Esophagus muscularis mucosa (tissue), 4 donors: Measurements from ENCODE around the gene ELMO3. TPM values are rescaled to one million over a fixed set of nuclear protein-coding genes. Genes with fewer than 3 reads are reported as not detected.

Source experiments
- DNase-seq: peaks from one replicate; pipeline ENCODE4 v3.0.0-alpha.2; 2017; ENCODE audit errors: extremely low spot score
- H3K27ac ChIP-seq, 4 donors: fragments of 200-600 bp; sonication (generic); replicated peaks in 1 of 4; 1 replicate in 3 of 4; 2 replicates in 1 of 4; pipeline ENCODE4 v1.5.1; 2016 to 2019; ENCODE audit warnings: mild to moderate bottlenecking in 1 of 4
- H3K27me3 ChIP-seq, 4 donors: fragments of 200-600 bp; sonication (generic); one replicate each; pipeline versions ENCODE4 v1.5.1 to v1.6.0; 2016 to 2019
- H3K36me3 ChIP-seq, 4 donors: fragments of 200-600 bp; sonication (generic); one replicate each; pipeline ENCODE4 v1.5.1; 2016 to 2019
- H3K4me1 ChIP-seq, 4 donors: fragments of 200-600 bp; sonication (generic); one replicate each; pipeline ENCODE4 v1.5.1; 2016 to 2019
- H3K4me3 ChIP-seq, 4 donors: fragments of 200-600 bp; sonication (generic); 1 replicate in 2 of 4; 2 replicates in 2 of 4; pipeline ENCODE4 v1.5.1; 2016 to 2019; ENCODE audit warnings: mild to moderate bottlenecking in 4 of 4, moderate library complexity in 1 of 4
- H3K9me3 ChIP-seq, 4 donors: fragments of 200-600 bp; sonication (generic); 1 replicate in 3 of 4; 2 replicates in 1 of 4; pipeline ENCODE4 v1.5.1; 2016 to 2019
- EP300 ChIP-seq: sonication (generic); formaldehyde crosslinking; IDR thresholded peaks from one replicate; pipeline ENCODE4 v1.6.1; 2017; ENCODE audit warnings: antibody characterized with exemption
- POLR2A ChIP-seq: fragments of 450-650 bp; IDR thresholded peaks from one replicate; pipeline ENCODE4 v1.6.1; 2017; ENCODE audit warnings: antibody characterized with exemption, moderate library complexity, mild to moderate bottlenecking, low read depth
- POLR2AphosphoS5 ChIP-seq, 2 donors: sonication (generic); formaldehyde crosslinking; IDR thresholded peaks; one replicate each; pipeline ENCODE4 v1.6.1; 2017; ENCODE audit warnings: antibody characterized with exemption in 2 of 2
- WGBS: methylation state at CpG from one replicate; pipeline ENCODE4 v1.1.5; 2018; 5-methylcytosine and 5-hydroxymethylcytosine counted together
- intact Hi-C: fragments of 100-400 bp; cut with DNase I; formaldehyde crosslinking; loops from one replicate; pipeline ENCODE4 v1.15.1; 2023
- total RNA-seq, 4 donors: library from RNA; depleted of rRNA; stranded (reverse); fragments of >200 nt; gene quantifications; one replicate each; pipeline versions ENCODE4 v1.1.0 to v1.2.1, GENCODE V29; 2016
- TF ChIP-seq, protein P1 (sequence below), 3 experiments: fragments of 200-600 bp in 2 of 3; fragments of 450-650 bp in 1 of 3; sonication (generic) in 2 of 3; IDR thresholded peaks; one replicate each; pipeline ENCODE4 v1.5.1; 2017 to 2019; ENCODE audit warnings: antibody characterized with exemption in 3 of 3, mild to moderate bottlenecking in 2 of 3, moderate library complexity in 1 of 3

ELMO3 gene
- total RNA-seq, 4 donors from 2014 or later = 0.33 to 0.83 (median 0.60) TPM

DNA sequence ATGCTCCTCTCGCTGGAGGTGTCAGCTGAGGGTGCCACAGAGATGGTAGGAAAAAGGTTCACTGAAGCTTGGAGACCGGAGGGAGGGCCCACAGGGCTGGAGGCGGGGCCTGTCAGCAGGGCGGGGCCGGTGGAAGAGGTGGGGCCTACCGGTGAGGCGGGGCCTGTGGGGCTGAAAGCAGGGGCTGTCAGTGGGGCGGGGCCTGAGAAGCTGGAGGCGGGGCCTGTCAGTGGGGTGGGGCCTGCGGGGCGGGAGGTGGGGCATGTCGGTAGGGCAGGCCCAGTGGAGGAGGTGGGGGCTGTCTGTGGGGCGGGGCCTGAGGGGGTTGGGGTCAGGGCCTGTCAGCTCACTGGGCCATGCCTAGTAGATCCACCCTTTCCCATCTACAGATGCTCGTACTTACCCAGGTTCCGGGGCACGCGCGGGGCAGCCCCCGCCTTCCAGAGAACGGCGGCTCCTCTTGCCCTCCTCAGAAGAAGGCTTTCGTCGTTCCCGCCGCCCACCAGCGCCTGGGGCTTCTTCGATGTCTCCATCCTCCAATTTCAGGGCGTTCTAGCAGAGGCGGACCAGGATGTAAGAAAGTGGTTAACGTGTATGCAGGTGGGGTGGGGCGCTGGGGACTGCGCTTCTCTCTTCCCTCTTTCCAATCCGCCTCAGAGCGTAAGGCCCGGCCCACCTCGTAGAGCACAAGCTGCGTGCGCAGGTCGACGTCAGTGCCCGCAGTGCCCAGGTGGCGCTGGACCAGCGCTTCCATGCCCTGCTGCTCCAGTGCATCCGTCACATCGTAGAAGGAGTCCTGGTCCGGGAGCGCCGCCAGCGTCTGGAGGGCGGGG is 37.8 kb downstream of the ELMO3 start:
- TF ChIP-seq, protein P1, sequence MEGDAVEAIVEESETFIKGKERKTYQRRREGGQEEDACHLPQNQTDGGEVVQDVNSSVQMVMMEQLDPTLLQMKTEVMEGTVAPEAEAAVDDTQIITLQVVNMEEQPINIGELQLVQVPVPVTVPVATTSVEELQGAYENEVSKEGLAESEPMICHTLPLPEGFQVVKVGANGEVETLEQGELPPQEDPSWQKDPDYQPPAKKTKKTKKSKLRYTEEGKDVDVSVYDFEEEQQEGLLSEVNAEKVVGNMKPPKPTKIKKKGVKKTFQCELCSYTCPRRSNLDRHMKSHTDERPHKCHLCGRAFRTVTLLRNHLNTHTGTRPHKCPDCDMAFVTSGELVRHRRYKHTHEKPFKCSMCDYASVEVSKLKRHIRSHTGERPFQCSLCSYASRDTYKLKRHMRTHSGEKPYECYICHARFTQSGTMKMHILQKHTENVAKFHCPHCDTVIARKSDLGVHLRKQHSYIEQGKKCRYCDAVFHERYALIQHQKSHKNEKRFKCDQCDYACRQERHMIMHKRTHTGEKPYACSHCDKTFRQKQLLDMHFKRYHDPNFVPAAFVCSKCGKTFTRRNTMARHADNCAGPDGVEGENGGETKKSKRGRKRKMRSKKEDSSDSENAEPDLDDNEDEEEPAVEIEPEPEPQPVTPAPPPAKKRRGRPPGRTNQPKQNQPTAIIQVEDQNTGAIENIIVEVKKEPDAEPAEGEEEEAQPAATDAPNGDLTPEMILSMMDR (IDR thresholded peaks at IDR 0.05) = no peak
- no peak for TF ChIP-seq EP300
- no peak for TF ChIP-seq POLR2A
- TF ChIP-seq POLR2AphosphoS5 (IDR thresholded peaks at IDR 0.05) = no peak
- Histone ChIP-seq H3K27me3 (no peaks in the 10 kb centered on the region), H3K4me3 (no peak overlapping the region), H3K36me3 (peaks cover 42 to 81% (median 76%) of the 10 kb centered on the region in 4 donors), H3K27ac (no peak overlapping the region), H3K9me3 (no peaks in the 10 kb centered on the region), H3K4me1 (peaks cover 15 to 18% (median 16%) of the 10 kb centered on the region in 4 donors)
- intact Hi-C loops = no loop called here
- WGBS = 73% methylated on average over 31 of the region's 50 CpGs
- no peak for DNase-seq

DNA sequence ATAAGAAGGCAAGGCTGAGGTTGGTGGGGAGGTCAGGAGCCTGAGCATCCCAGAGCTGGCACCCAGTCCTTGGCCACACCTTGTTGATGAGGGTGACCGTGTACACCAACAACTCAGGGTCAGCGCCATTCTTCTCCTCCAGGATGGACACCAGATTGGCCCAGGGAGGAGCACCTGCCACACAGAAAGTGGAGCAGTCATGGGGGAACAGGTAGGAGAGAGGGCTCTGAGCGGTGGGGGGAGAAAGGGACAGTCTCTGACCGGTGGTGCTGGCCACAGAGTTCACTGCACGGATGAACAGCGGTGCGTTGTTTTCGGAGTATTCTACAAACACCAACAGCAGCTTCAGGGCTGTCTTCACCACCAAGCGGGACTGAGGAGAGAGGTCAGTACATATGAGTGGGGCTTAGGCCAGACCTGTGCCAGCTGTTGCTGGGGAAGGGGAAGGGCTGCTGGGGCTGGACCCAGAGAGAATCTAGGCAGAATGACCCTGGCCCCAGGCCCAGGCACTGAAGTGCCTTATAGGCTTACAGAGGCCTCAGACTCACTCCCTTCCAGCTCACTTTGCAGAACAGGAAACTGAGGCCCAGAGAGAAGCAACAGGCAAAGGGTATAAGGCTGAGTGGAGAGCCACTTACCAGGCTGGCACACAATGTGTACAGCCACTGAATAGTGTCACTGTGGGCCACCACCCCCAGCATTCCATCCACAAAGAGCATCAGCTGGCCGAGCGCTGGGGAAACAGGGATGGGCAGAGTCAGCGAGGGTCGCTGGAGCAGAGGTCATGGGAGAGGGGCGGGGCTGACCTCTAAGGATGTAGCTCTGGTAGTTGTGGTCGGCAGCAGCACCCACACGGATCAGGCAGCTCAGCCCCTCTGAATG is 38.7 kb downstream of the ELMO3 start:
- intact Hi-C loops = no loop called here
- H3K27me3 ChIP-seq = no peaks in the 10 kb centered on the region
- no peak for DNase-seq
- TF ChIP-seq EP300 = no peak
- no peak for TF ChIP-seq POLR2A
- TF ChIP-seq, protein P1 (IDR thresholded peaks at IDR 0.05) = no peak
- TF ChIP-seq POLR2AphosphoS5 (IDR thresholded peaks at IDR 0.05) = no peak
- H3K4me3 ChIP-seq = no peak overlapping the region
- WGBS = 82% methylated on average over 16 of the region's 16 CpGs
- H3K9me3 ChIP-seq = no peaks in the 10 kb centered on the region
- H3K4me1 ChIP-seq = peaks cover 23 to 26% (median 24%) of the 10 kb centered on the region in 4 donors
- H3K27ac ChIP-seq = no peak overlapping the region
- H3K36me3 ChIP-seq = peaks cover 40 to 74% (median 71%) of the 10 kb centered on the region in 4 donors

DNA sequence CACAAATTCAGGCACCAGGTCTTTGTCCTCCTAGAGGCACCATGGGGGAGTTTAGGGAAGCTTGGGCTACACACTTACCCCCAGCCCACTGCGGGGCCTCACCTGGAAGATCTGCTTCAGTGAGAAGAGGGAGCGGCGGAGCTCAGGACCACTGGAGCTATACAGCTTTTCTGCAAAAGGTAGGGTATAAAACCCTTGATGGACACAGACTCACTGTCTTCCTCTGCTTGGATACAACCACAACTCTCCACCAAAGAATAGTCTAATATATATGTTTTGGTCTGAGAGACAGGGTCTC is 39.3 kb downstream of the ELMO3 start:
- Histone ChIP-seq H3K4me1 (peaks cover 28 to 32% (median 29%) of the 10 kb centered on the region in 4 donors), H3K27ac (no peak overlapping the region), H3K27me3 (no peaks in the 10 kb centered on the region), H3K9me3 (no peaks in the 10 kb centered on the region), H3K4me3 (no peak overlapping the region), H3K36me3 (peaks cover 39 to 68% (median 65%) of the 10 kb centered on the region in 4 donors)
- intact Hi-C loops = no loop called here
- DNase-seq = no peak
- WGBS = 96% methylated on average over 3 of the region's 3 CpGs
- TF ChIP-seq EP300 = no peak
- TF ChIP-seq POLR2A = no peak
- no peak for TF ChIP-seq POLR2AphosphoS5 (IDR thresholded peaks at IDR 0.05)
- TF ChIP-seq, protein P1 (IDR thresholded peaks at IDR 0.05) = no peak

DNA sequence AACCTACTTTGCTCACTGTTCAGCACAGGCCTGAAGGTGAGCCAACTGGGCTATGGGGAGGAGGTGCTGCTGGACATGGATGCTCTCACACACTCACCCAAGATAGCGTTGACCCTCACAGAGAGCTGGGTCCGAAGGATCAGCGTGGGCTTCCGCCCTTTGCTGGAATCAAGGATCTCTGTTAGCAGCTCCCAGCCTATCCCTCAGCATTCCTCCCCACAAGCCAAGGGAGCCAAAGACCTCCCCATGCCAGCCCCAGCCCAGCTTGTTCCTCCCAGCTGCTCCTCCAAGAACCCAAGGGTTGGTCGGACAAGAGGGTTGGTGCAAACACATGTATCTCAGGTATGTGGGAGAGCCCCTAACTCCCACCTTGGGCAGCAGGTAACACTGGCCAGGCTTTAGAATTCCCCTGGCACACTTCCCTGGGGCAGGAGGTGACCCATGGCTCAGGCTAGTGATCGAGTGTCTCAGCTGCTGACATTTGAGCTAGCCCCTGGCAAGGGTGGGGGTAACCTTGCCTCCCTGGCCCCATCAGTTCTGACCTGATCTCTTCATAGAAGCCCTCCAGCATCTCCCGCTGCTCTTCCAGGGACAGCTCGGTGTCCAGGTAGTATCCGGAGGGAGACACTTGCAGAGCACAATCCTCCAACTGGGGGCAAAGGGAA is 40.0 kb downstream of the ELMO3 start:
- Histone ChIP-seq H3K27ac (no peak overlapping the region), H3K4me3 (no peak overlapping the region), H3K27me3 (no peaks in the 10 kb centered on the region), H3K4me1 (peaks cover 35 to 39% (median 36%) of the 10 kb centered on the region in 4 donors), H3K36me3 (peaks cover 36 to 61% (median 58%) of the 10 kb centered on the region in 4 donors), H3K9me3 (no peaks in the 10 kb centered on the region)
- 88% methylated on average over 7 of the region's 9 CpGs for WGBS
- TF ChIP-seq POLR2AphosphoS5 (IDR thresholded peaks at IDR 0.05) = no peak
- no peak for TF ChIP-seq POLR2A
- TF ChIP-seq, protein P1 (IDR thresholded peaks at IDR 0.05) = no peak
- TF ChIP-seq EP300 = no peak
- intact Hi-C loops = no loop called here
- no peak for DNase-seq
